ENCODE measurements around the gene RASA1. TPM values are rescaled to one million over a fixed set of nuclear protein-coding genes. Genes with fewer than 3 reads are reported as not detected.

RASA1 gene
- total RNA-seq, 1 experiment from 2014 or later: 23.0 TPM

GRCh38 chr5:87243161-87243844 lies 24.4 kb upstream of the RASA1 start:
- Mint-ChIP-seq H3K36me3 (ENCODE audit: insufficient read depth, unreplicated experiment) (no peaks in the 10 kb centered on the region), H3K4me3 (ENCODE audit: unreplicated experiment) (no peak overlapping the region), H3K9me3 (ENCODE audit: unreplicated experiment) (no peaks in the 10 kb centered on the region), H3K27ac (ENCODE audit: unreplicated experiment) (no peak overlapping the region), H3K4me1 (ENCODE audit: low read depth, unreplicated experiment) (no peaks in the 10 kb centered on the region), H3K27me3 (ENCODE audit: insufficient read depth, unreplicated experiment) (peaks cover 3% of the 10 kb centered on the region)
- H3K4me3 ChIP-seq (ENCODE audit: low read depth, low read length): no peak overlapping the region
- ChIA-PET CTCF (no interaction called here), POLR2A (no interaction called here)
- H3K4me1 ChIP-seq: no peaks in the 10 kb centered on the region
- no peaks in the 10 kb centered on the region for H3K9me3 ChIP-seq
- no TSS peak for BruUV-seq (replicated peaks)
- no peaks in the 10 kb centered on the region for H3K36me3 ChIP-seq (ENCODE audit: control insufficient read depth, insufficient read depth, low read length)
- no peak for DNase-seq
- TF ChIP-seq CTCF (IDR thresholded peaks at IDR 0.05; ENCODE audit: insufficient read depth in 1 of 2, low read depth in 1 of 2, low read length in 1 of 2, severe bottlenecking in 1 of 2, unreplicated experiment in 1 of 2): no peak
- H3K27me3 ChIP-seq (replicated peaks; ENCODE audit: control insufficient read depth, insufficient read depth, low read length): no peaks in the 10 kb centered on the region; the same call in 1 of the 2 replicates
- intact Hi-C loops (cut with micrococcal nuclease; ENCODE audit: unreplicated experiment): no loop called here

GRCh38 chr5:87245451-87245850 lies 22.2 kb upstream of the RASA1 start:
- Mint-ChIP-seq H3K4me3 (ENCODE audit: unreplicated experiment) (no peak overlapping the region), H3K4me1 (ENCODE audit: low read depth, unreplicated experiment) (no peaks in the 10 kb centered on the region), H3K9me3 (ENCODE audit: unreplicated experiment) (no peaks in the 10 kb centered on the region), H3K27ac (ENCODE audit: unreplicated experiment) (no peak overlapping the region), H3K27me3 (ENCODE audit: insufficient read depth, unreplicated experiment) (no peaks in the 10 kb centered on the region), H3K36me3 (ENCODE audit: insufficient read depth, unreplicated experiment) (no peaks in the 10 kb centered on the region)
- intact Hi-C loops (cut with micrococcal nuclease; ENCODE audit: unreplicated experiment): no loop called here
- H3K9me3 ChIP-seq: 0 out of 2 replicates have a peak, but pooled peaks cover 5% of the 10 kb centered on the region
- H3K36me3 ChIP-seq (ENCODE audit: control insufficient read depth, insufficient read depth, low read length): no peaks in the 10 kb centered on the region
- no peaks in the 10 kb centered on the region for H3K27me3 ChIP-seq (replicated peaks; ENCODE audit: control insufficient read depth, insufficient read depth, low read length)
- H3K4me1 ChIP-seq: no peaks in the 10 kb centered on the region
- no peak for DNase-seq
- POLR2A ChIA-PET: no interaction called here
- no peak overlapping the region for H3K4me3 ChIP-seq (ENCODE audit: low read depth, low read length)
- TF ChIP-seq CTCF (IDR thresholded peaks at IDR 0.05; ENCODE audit: insufficient read depth in 1 of 2, low read depth in 1 of 2, low read length in 1 of 2, severe bottlenecking in 1 of 2, unreplicated experiment in 1 of 2): no peak
- BruUV-seq (replicated peaks): no TSS peak
- CTCF ChIA-PET: no interaction called here

- Histone ChIP-seq H3K27me3 (replicated peaks; ENCODE audit: control insufficient read depth, insufficient read depth, low read length) (no peaks in the 10 kb centered on the region), H3K36me3 (ENCODE audit: control insufficient read depth, insufficient read depth, low read length) (no peaks in the 10 kb centered on the region), H3K4me1 (no peaks in the 10 kb centered on the region), H3K9me3 (0 out of 2 replicates have a peak, but pooled peaks cover 5% of the 10 kb centered on the region), H3K4me3 (ENCODE audit: low read depth, low read length) (no peak overlapping the region)
- Mint-ChIP-seq H3K27me3 (ENCODE audit: insufficient read depth, unreplicated experiment) (no peaks in the 10 kb centered on the region), H3K4me3 (ENCODE audit: unreplicated experiment) (no peak overlapping the region), H3K4me1 (ENCODE audit: low read depth, unreplicated experiment) (no peaks in the 10 kb centered on the region), H3K27ac (ENCODE audit: unreplicated experiment) (no peak overlapping the region), H3K36me3 (ENCODE audit: insufficient read depth, unreplicated experiment) (no peaks in the 10 kb centered on the region), H3K9me3 (ENCODE audit: unreplicated experiment) (no peaks in the 10 kb centered on the region)
- DNase-seq: no peak
- no TSS peak for BruUV-seq (replicated peaks)
- ChIA-PET POLR2A (no interaction called here), CTCF (no interaction called here)
- intact Hi-C loops (cut with micrococcal nuclease; ENCODE audit: unreplicated experiment): no loop called here
- no peak for TF ChIP-seq CTCF (IDR thresholded peaks at IDR 0.05; ENCODE audit: insufficient read depth in 1 of 2, low read depth in 1 of 2, low read length in 1 of 2, severe bottlenecking in 1 of 2, unreplicated experiment in 1 of 2)
Measured at GRCh38 chr5:87246061-87246460, 21.6 kb upstream of the RASA1 start.

Data from Caco-2 (cell line).